Measurements from ENCODE around the gene KCP.

The KCP gene

DNA sequence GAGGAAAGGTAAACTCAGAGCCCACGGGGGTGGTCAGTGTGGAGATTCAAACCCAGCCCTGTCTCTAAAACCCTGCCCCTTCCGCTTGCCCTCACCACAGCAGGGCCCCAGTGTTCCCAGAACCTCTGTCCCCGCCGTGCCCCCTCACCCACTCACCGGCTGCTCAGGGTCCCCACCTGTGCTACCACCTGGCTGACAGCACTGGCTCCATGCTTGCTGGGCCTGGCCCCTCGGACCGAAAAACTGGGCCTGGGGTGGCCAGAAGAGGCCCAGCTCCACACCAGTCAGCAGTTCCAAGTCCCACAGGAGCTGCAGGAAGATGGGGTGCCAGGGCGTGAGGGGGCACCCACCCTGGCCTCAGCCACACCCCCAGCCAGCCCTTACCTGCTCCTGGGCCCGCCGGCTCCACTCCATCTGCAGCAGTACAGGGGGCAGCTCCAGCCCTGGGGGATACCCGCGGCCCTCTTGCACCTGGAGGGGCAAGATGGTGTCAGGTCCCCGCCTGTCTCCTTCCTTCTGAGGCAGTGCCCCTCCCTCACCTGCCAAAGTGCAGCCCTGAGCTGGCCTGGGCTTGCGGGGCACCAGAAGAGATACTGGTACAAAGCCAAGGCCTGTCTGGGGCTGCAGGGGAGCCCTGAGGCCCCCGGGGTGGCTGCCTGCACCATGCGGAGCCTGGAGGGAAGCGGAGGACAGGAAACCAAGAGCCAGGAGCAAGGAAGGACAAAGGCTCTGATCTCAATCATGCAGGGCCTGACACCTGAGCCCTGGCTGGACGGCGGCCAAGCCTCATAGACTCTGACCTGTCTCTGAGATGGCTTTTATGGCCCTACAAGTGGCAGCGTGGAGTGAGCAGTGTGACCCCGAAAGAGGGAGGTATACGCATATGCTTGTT is 36.1 kb downstream of the KCP start:
- DNase-seq (ENCODE audit: low read depth): no peak

DNA sequence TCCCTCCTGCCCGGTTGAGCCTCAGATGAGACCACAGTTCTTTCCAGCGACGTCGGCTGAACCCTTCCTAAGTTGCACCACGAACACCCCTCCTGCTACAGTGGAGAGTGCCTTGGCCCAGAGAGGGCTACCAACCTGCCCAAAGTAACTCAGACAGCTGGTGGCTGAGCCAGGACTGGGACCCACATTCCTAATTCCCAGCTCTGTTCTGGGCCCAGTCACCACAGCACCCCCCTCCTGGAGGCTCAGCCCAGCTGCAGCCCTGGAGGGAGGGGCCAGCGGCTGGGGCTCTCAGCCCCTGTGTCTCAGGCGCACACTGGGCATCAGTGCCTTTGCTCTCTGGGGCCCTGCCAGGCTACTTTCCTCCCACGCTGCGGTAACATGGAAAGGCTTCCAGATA is 37.3 kb downstream of the KCP start:
- no peak for DNase-seq (ENCODE audit: low read depth)

DNA sequence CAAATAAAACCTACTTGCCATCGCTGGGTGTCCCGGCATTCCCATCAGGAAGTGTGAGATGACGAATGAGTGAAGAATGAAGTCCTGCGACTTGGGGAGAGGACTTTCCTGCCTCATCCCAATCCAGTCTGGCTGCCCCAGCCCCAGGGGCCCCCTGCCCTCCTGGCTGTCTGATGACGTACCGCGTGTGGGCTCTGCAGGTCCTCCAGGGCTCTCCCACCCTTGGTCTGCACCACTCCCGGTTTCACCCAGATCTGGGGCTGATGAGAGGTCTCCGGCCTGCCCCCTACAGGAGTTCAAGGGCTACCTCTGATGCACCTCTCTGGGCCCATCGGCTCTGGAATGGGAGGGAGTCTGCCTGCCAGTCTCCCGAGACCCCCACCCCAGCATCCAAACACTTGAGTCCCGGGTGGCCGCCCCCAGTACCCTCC is 38.1 kb downstream of the KCP start:
- no peak for DNase-seq (ENCODE audit: low read depth)

DNA sequence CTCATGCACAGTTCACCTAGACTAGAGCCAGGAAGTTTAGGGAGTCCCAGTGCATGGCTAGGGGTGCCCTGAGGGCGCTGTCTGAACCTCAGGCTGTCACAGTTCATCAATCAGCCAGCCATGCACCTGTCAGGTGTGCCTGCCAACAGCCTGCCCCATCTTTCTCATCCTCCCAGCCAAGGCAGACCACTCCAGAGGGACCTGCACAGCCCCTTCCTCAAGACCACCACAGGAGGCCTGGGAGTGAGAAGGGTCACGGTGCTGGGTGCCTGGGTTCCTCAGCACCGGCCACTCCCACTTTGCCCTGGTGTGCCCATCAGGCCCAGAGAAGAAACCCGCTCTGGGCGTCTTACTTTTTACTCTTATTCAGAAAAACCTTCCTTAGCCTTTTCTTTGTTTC is 39.5 kb downstream of the KCP start:
- no peak for DNase-seq (ENCODE audit: low read depth)

DNA sequence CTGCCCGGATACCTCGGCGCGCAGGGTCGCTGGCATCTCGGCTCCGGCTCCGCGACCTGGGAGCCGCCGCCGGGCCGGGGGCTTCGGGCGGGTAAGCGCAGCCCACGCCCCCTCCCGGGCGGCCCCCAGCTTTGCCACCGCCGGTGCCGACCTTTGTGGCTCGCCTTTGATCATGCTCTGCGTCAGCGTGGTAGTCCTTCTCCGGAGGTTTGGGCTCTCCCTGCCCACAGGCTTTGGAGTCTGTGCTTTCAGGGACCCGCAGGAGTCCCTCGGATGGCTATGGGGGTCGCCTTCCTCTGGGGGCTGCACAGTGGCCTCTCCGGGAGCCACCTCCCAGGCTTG is 40.6 kb downstream of the KCP start:
- DNase-seq (ENCODE audit: low read depth): no peak

DNA sequence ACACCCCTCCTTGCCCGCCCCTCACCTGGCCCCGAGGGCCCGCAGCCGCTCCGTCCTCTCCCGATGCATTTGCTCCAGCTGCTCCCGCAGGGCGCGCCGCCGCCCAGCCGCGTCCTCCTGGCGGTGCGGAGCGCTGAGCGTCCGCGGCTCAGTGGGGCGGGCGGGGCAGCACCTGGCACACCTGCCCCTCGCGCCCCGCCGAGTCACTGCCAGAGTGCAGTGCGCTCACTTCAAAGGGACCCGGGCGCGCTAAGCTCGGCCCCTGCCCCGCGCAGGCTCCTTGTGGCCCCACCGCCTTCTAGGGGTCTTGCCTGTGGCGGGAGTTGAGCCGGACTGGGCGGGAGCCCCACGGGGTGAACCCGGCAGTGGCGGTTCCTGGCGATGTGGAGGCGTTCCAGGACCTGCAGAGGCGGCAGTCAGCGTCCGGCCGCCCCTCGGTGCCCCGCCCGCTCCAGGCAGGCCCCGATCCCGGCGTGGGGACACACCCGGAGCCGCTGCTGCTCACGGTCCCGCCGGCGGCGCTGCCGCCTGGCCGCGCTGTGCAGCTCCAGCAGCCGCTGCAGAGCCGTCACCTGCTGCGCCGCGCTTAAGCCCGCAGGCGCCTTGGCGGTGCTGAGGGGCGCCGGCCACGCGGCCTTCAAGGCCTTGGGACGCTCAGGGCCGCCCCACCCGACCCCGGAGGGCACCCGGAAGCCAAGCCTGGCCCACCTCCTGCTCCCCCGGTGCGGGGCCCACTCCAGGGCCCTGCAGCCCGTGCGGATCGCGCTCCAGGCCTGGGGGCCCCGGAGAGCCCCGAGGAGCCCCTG is 41.2 kb downstream of the KCP start:
- no peak for DNase-seq (ENCODE audit: low read depth)

DNA sequence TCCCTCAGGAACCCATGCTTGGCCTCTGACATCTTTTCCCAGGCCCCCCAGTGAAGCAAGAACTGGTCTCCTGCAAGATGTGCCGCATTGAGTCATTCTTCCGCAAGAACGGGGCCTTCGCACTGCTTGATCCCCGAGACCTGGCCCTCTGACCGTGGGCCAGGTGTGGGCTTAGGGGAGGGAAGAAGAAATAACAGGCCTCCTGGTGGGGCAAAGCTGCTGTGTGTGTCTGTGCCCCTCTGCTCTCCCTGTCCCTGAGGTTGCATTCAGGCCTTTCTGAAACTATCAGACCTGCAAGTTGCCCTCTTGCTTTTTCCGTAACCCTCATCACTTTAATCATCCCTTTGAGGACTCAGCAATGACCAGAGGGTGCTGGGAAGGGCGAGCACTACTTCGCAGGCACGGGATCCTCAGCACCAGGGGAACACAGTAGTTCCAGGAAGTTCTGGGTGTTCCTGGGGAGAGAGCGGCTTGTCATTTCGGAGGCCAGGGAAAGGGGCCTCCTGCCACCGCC is 41.8 kb downstream of the KCP start:
- no peak for DNase-seq (ENCODE audit: low read depth)

DNA sequence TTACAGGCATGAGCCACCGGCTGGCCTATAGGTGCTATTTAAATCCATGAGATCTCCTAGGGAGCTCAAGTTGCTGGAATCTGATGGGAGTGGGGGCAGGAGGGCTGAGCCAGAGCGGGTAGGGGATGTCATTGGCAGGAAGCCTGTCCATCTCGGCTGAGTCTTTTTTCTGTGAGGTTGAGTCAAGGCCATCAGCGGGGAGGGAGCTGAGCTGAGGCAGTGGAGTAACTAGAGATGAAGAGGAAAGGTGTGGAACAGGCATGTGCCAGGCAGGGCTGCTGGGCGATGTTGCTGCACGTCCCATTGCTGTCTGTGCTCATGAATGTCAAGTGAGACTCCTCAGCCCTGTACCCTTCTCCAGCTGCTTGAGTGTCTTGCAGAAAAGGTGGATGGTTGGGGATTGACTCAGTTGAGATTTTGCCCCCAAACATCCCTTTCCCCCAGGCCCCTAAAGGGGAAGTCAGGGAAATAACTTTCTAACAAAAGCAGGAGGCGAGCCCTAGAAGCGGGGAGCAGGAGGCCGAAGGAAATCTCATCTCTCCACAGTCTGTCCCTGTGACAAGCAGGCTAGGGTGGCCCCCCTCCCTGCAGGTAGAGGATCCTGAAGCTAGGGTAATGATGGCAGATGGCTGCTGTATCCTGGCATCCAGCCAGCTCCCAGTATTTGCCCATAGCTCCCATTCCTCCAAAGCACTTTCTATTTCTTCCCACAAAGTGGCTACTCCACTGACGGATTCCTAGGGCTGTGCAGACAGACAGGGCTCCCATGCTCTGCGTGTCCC is 42.5 kb downstream of the KCP start:
- DNase-seq (ENCODE audit: low read depth): no peak

DNA sequence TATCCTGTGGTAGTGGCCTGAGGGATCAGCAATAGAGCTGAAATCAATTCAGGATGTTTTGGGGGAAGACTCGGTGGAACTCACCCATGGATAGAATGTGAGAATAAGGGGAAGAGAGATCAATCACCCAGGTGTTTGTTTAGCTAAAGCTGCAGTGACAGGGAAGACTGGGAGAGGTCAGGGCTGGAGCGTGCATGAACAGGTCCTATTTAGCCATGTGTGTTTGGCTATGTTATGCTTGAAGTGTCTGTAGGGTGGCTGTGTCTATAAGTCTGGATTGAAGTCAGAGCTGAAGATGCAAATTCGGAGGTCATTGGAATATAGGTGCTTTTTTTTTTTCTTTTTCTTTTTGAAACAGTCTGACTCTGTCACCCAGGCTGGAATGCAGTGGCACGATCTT is 43.3 kb downstream of the KCP start:
- DNase-seq (ENCODE audit: low read depth): no peak

DNA sequence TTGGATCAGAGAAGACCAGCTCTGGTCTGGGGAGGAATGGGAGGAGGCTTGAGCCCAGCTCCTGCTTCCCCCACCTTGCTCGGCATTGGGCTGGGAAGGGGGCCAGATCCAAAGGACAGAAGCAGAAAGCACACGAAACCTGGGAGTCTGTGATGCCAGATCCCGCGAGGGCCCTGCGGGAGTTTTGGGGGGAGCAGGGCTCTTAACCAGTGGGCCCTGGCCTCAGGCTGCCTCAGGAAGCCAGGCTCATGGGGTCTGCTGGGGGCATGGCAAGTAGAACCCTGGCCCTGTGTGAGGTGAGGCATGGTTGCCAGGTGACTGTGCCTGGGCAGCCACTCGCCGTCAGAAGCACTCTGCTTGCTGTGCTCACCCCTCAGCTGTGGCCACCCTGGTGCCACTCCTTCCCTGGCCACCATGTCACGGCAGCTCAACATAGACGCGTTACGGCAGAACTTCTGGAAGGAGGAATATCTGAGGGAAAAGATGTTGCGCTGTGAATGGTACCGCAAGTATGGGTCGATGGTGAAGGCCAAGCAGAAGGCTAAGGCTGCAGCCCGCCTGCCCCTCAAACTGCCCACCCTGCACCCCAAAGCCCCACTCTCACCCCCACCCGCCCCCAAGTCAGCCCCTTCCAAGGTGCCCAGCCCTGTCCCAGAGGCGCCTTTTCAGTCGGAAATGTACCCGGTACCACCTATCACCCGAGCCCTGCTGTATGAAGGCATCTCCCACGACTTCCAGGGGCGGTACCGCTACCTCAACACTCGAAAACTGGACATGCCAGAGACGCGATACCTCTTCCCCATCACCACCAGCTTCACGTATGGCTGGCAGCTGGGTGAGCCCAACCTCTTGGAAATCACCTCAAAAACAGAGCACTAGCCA is 44.3 kb downstream of the KCP start:
- DNase-seq (ENCODE audit: low read depth): no peak

DNA sequence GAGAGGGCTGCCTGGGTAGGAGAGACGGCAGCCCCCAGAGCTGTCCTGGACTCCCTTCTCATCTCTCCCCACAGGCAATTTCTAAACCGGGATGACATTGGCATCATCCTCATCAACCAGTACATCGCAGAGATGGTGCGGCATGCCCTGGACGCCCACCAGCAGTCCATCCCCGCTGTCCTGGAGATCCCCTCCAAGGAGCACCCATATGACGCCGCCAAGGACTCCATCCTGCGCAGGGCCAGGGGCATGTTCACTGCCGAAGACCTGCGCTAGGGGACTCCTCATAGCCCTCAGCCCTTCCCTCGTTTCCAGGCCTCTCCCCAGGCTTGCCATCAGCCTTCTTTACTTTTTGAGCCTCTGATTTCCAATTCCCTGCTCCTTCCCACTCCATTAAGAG is 45.2 kb downstream of the KCP start:
- no peak for DNase-seq (ENCODE audit: low read depth)

DNA sequence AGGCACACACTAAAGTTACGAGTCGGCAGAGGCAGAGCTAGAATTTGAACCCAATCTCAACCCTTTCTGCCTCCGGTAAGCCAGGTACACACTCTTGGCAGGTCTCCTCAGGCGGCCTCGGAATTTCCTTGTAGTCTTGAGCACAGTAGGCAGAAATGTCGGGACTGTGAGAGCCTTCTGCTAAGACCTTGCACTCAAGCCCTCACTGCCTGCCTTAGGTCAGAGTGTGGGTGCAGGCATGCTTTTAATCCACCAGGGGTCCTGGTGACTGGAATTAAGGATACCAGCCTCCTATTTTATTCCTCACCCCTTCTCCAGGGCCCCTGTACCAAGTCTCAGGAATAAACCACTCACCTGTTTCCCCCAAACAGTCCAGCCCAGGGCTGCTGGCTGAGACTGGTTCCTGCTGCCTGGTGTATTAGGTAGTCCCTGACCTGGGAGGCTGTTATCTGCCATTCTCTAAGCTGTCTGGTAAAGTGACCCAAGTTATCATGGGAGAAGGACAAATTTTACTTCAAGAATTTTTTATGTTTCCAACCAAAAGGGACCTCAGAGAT is 47.0 kb downstream of the KCP start:
- DNase-seq (ENCODE audit: low read depth): no peak

DNA sequence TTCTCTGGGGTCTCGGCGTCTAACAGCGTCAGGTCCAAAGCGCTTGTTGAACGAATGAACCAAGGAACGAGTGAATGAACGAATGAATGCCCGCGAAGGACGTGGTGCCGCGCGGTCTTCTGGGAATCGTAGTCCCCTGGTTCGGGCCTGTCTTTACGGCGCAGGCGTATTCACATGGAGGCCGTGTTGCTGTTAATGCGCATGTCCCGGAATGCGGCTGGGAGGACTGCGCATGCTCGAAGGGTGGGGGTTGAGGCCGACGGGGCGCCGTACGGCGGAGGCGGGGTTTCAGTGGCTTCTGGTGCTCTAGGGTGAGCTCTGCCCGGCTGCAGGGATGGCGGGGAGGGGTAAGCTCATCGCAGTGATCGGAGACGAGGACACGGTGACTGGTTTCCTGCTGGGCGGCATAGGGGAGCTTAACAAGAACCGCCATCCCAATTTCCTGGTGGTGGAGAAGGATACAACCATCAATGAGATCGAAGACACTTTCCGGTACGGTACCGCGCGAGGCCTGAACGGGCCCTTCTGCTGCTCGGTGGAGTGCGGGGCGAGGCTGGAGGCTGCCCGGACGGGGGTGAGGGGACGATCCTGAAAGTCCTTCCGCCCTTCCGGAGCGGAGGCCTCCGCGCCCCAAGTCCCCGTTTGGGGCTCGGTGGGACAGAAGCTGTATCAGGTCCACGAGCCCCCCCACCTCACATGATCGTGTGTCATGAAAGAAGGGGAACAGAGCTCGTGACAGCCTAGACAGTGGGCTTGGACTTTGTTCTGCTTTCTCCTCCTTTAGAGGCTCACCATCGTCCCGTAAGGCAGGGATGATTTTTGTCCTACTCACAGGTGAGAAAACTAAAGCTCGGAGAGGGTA is 47.7 kb downstream of the KCP start, which contains the start of gene ATP6V1F:
TSS of gene ATP6V1F (plus strand) at position 286 of the 862 bp plus-strand sequence. CDS start at position 335, 49 bp downstream.
- DNase-seq (ENCODE audit: low read depth): peak; percentile 93

DNA sequence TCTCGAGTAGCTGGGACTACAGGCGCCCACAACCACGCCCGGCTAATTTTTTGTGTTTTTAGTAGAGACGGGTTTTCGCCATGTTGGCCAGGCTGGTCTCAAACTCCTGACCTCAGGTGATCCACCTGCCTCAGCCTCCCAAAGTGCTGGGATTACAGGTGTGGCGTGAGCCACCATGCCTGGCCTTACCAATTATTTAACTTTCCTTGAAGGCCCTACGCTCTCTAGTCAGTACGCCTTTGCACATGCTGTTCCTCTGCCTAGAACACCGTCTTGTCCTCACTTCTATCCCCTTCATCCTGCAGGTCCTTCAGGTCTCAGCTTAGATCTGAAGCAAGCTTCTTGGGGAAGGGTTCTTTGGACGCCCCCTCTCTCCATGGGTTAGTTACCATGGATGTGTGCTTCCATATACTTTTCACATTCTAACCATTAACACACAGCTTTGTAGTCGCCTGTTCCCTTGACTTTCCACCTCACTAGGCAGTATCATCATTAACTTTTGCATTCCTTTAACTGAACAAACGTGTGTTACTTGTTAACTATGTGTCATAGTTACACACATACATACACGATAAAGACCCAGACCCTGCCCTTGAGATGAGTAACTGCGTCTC is 48.4 kb downstream of the KCP start:
- DNase-seq (ENCODE audit: low read depth): no peak

DNA sequence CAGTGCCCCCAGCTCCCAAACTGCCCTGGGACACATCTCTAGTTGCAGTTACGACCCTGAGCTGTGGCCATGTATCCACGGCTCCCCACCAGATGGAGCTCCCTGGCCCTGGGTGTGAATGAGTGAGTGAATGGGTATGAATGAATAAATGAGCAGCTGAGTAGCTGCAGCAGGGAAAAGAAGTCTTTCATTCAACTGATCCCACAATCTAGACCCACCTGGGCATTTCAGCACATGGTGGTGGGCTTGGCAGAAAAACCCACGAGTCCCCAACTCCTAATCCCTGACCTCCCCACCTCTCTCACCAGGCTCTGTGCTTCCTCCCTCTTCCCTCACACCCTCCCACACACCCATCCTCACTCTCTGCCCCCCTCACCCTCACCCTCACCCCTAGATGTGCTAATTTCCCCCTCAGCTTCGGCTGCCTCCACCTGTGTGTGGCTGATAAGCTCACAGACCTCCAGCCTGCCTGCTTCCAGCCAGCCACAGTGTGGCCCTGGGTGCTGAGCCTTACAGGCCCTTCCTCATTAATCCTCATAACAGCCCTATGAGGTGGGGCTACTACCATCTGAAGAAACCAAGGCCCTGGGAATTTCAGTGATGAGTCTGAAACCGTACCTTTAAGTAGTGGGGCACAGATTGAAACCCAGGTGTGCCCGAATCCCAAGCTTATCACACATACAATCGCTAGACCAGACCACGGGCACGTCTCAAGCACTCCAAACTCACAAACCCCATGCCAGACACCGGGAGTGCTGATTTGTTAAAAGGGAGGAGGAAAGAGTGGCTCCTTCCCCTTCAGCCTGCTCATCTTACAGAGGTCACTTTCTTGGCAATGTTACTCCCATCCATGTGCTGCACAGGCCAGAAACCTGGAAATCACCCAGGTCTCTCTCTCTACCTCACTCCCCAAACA is 50.1 kb downstream of the KCP start:
- no peak for DNase-seq (ENCODE audit: low read depth)

DNA sequence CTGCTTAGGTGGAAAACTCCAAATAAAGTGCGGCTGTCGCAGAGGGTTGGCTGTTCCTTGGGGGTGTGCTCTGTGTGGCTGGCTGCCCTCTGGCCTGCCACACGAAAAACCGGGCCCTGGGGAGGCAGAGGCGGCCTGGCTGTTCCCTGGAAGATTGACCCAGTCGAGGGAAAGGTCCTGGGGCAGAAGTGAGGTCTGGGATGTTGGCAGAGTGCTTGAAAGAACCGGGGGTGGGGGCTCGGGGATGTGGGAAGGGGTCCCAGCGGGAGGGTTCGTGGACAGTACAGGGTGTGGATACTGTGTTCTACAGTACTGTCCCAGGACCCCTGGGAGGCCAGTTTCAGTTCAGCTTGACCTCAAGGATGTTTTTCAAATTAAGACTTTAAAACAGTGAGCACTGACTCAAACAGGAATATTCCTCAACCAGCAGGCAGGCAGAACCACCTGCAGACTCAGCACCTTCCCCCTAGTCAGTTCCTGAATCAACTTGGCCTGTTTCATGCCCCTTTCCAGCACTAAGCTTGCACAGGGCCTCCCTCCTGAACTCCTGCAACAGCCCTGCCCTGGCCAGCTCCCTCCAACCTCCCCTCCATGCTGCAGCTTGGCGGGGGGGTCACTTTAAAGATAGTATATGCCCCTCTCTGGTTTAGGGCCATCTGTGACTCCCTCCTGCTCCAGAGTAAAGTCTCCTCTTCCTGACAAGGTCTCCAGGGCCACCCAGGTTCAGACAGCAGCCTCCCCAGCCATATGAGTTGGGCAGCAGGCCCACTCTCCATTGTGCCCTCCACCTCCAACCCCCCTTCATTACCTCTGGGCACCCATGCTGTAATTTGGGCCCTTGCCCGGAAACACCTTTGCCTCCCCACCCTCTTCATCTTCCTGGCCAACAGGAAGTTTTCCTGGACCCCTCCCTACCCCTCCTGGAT is 51.0 kb downstream of the KCP start:
- DNase-seq (ENCODE audit: low read depth): no peak
